Endometrium (tissue), 2 donors: Measurements from ENCODE around the gene FLT3.

Experiments used
- FAIRE-seq: peaks from 2 replicates; lab custom pipeline; 2012; peaks lifted over from hg19 to GRCh38; lab: Jason Lieb, UNC
- donor health status: control.
- donor health status: control.

The FLT3 gene

GRCh38 chr13:28001837-28002473 is 98.4 kb downstream of the FLT3 start:
- FAIRE-seq: no peak

- FAIRE-seq: no peak
Measured at GRCh38 chr13:28001049-28001448, 99.3 kb downstream of the FLT3 start.

- no peak for FAIRE-seq
Measured at GRCh38 chr13:28000567-28000966, 99.8 kb downstream of the FLT3 start.

GRCh38 chr13:27997904-27998522 is 102.4 kb downstream of the FLT3 start:
- FAIRE-seq: no peak

GRCh38 chr13:27991881-27992280 is 108.5 kb downstream of the FLT3 start:
- no peak for FAIRE-seq

- FAIRE-seq: no peak
Measured at GRCh38 chr13:27988520-27988919, 111.9 kb downstream of the FLT3 start, which contains the start of gene URAD. TSS of gene URAD (minus strand) at chr13:27988693. CDS start at chr13:27988637, 56 bp downstream.

GRCh38 chr13:27985600-27985999 is 114.8 kb downstream of the FLT3 start:
- FAIRE-seq: no peak

- no peak for FAIRE-seq
Measured at GRCh38 chr13:27982361-27982760, 118.0 kb downstream of the FLT3 start.

- FAIRE-seq: no peak
Measured at GRCh38 chr13:27981006-27981708, 119.2 kb downstream of the FLT3 start.

GRCh38 chr13:27980280-27980998 is 119.9 kb downstream of the FLT3 start:
- no peak for FAIRE-seq

GRCh38 chr13:27979765-27980279 is 120.6 kb downstream of the FLT3 start:
- no peak for FAIRE-seq

- FAIRE-seq: no peak
Measured at GRCh38 chr13:27979001-27979643, 121.3 kb downstream of the FLT3 start.

- no peak for FAIRE-seq
Measured at GRCh38 chr13:27978301-27978968, 121.9 kb downstream of the FLT3 start.

- FAIRE-seq: no peak
Measured at GRCh38 chr13:27977476-27978300, 122.7 kb downstream of the FLT3 start.

GRCh38 chr13:27976362-27977091 is 123.8 kb downstream of the FLT3 start:
- FAIRE-seq: no peak

- no peak for FAIRE-seq
Measured at GRCh38 chr13:27975564-27976361, 124.6 kb downstream of the FLT3 start.

- no peak for FAIRE-seq
Measured at GRCh38 chr13:27973961-27974662, 126.3 kb downstream of the FLT3 start.

- FAIRE-seq: no peak
Measured at GRCh38 chr13:27973291-27973690, 127.1 kb downstream of the FLT3 start.
